OCI-LY7 (cell line): Measurements from ENCODE around the gene MTERF1. TPM values are rescaled to one million over a fixed set of nuclear protein-coding genes. Genes with fewer than 3 reads are reported as not detected.

Experiments used
- Bru-seq: library from RNA; stranded (reverse); fragments of 400-500 nt; gene quantifications from one replicate; lab custom pipeline; 2021; lab: Mats Ljungman, UMichigan
- BruChase-seq, 2 experiments: library from RNA; stranded (reverse); fragments of 400-500 nt; gene quantifications; one replicate each; lab custom pipeline; 2021; lab: Mats Ljungman, UMichigan
- BruUV-seq: library from RNA; stranded (reverse); fragments of 400-500 nt; replicated peaks from 2 replicates; lab custom pipeline; 2021; lab: Mats Ljungman, UMichigan
- CTCF ChIA-PET: fragments of 300-600 bp; sonication (Branson Sonifier 250); formaldehyde crosslinking; loops from one replicate; lab custom pipeline; 2022; ENCODE audit warnings: antibody characterized with exemption; ENCODE audit not compliant: unreplicated experiment; lab: Charles Lee
- POLR2A ChIA-PET: fragments of 300-600 bp; sonication (Branson Sonifier 250); formaldehyde crosslinking; loops from one replicate; lab custom pipeline; 2022; ENCODE audit warnings: antibody characterized with exemption; lab: Charles Lee
- DNase-seq: peaks from one replicate; pipeline ENCODE4 v3.0.0-alpha.2; 2015; ENCODE audit warnings: low spot score
- H2AFZ ChIP-seq: fragments of 200-600 bp; sonication (generic), shearing (Covaris generic); 2 replicates; pipeline ENCODE4 v1.6.1; 2014; ENCODE audit warnings: mild to moderate bottlenecking, antibody characterized with exemption, low read length, moderate library complexity
- H3K27ac ChIP-seq: fragments of 200-600 bp; sonication (generic); 2 replicates; pipeline ENCODE4 v1.5.1; 2014; ENCODE audit warnings: mixed run types, low read depth, mild to moderate bottlenecking, moderate library complexity, low read length, inconsistent platforms; ENCODE audit not compliant: poor library complexity, severe bottlenecking
- H3K36me3 ChIP-seq: fragments of 200-600 bp; sonication (generic); 2 replicates; pipeline ENCODE4 v1.6.1; 2014; ENCODE audit warnings: mild to moderate bottlenecking, antibody characterized with exemption, low read length, moderate library complexity, mixed read lengths; ENCODE audit not compliant: insufficient read depth
- H3K4me1 ChIP-seq: fragments of 200-600 bp; sonication (generic); 2 replicates; pipeline ENCODE4 v1.5.1; 2014; ENCODE audit warnings: mild to moderate bottlenecking, low read length; ENCODE audit not compliant: insufficient read depth, poor library complexity, severe bottlenecking
- H3K4me2 ChIP-seq: fragments of 200-600 bp; sonication (generic); 2 replicates; pipeline ENCODE4 v1.6.1; 2014; ENCODE audit warnings: mild to moderate bottlenecking, low read length
- H3K4me3 ChIP-seq: fragments of 200-600 bp; sonication (generic); 2 replicates; pipeline ENCODE4 v1.5.1; 2014; ENCODE audit warnings: mild to moderate bottlenecking, low read depth, low read length; ENCODE audit not compliant: poor library complexity, severe bottlenecking
- H3K79me2 ChIP-seq: fragments of 200-600 bp; sonication (generic); 2 replicates; pipeline ENCODE4 v1.6.1; 2016; ENCODE audit warnings: low read depth, mild to moderate bottlenecking, low read length, moderate library complexity, mixed read lengths; ENCODE audit not compliant: insufficient read depth
- H3K9me2 ChIP-seq: fragments of 200-600 bp; sonication (generic); 2 replicates; pipeline ENCODE4 v1.6.1; 2016; ENCODE audit warnings: mild to moderate bottlenecking, low read length, mixed read lengths; ENCODE audit not compliant: insufficient read depth
- H3K9me3 ChIP-seq: fragments of 200-600 bp; sonication (generic); 2 replicates; pipeline ENCODE4 v1.6.1; 2014; ENCODE audit warnings: mild to moderate bottlenecking, mixed run types, low read length, mixed read lengths
- H4K20me1 ChIP-seq: fragments of 200-600 bp; sonication (generic); 2 replicates; pipeline ENCODE4 v1.6.1; 2014; ENCODE audit warnings: mild to moderate bottlenecking, antibody characterized with exemption, low read length, moderate library complexity, mixed read lengths; ENCODE audit not compliant: insufficient read depth
- EZH2phosphoT487 ChIP-seq: fragments of 200-600 bp; sonication (generic); IDR thresholded peaks from 2 replicates; pipeline ENCODE4 v1.6.1; 2018; ENCODE audit warnings: low read depth, borderline replicate concordance, mild to moderate bottlenecking, mixed run types, antibody characterized with exemption, low read length, moderate library complexity, mixed read lengths
- intact Hi-C: fragments of 100-400 bp; cut with micrococcal nuclease; formaldehyde crosslinking; loops from one replicate; pipeline ENCODE4 v1.10.0; 2022; ENCODE audit not compliant: unreplicated experiment
- long read RNA-seq: library from polyadenylated mRNA; stranded (forward); transcript quantifications from one replicate; pipeline ENCODE4 v2.0.0, GENCODE V29; 2022
- total RNA-seq, 2 experiments: library from RNA; depleted of rRNA in 1 of 2; stranded (reverse); fragments of >200 nt in 1 of 2; shearing (Covaris generic) in 1 of 2; gene quantifications; 2 replicates each; pipeline ENCODE4 v1.2.3, GENCODE V29; 2014 to 2022
- TF ChIP-seq, protein P1 (sequence below): fragments of 200-600 bp; sonication (generic); conservative IDR thresholded peaks from 2 replicates; pipeline ENCODE4 v1.5.1; 2014; ENCODE audit warnings: mild to moderate bottlenecking, antibody characterized with exemption, low read length, moderate library complexity, mixed read lengths

Gene MTERF1, protein sequence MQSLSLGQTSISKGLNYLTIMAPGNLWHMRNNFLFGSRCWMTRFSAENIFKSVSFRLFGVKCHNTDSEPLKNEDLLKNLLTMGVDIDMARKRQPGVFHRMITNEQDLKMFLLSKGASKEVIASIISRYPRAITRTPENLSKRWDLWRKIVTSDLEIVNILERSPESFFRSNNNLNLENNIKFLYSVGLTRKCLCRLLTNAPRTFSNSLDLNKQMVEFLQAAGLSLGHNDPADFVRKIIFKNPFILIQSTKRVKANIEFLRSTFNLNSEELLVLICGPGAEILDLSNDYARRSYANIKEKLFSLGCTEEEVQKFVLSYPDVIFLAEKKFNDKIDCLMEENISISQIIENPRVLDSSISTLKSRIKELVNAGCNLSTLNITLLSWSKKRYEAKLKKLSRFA
- total RNA-seq (2014; rRNA removed; shearing (Covaris generic)) (12.6 and 16.1 TPM in 2 replicates), total RNA-seq (2022) (19.7 and 21.4 TPM in 2 replicates), Bru-seq, nascent RNA (percentile 91 among the genes with signal in this experiment), BruChase-seq, experiment 1, labeled RNA remaining after a 6-hour chase (percentile 87 among the genes with signal in this experiment), BruChase-seq, experiment 2, labeled RNA remaining after a 2-hour chase (percentile 92 among the genes with signal in this experiment)
- long read RNA-seq, transcript MTERF1-201 (3 exons, 1,997 nt), result major isoform, 20 of 40 reads
- long read RNA-seq, transcript MTERF1-202 (4 exons, 1,639 nt), result minor isoform, 7 of 40 reads
- long read RNA-seq, transcript MTERF1-204 (2 exons, 720 nt), result minor isoform, 7 of 40 reads
- long read RNA-seq, partial matches to known transcripts, result 0 of 40 reads
- long read RNA-seq, other reads (novel, unspliced or antisense), result 3 of 40 reads

DNA sequence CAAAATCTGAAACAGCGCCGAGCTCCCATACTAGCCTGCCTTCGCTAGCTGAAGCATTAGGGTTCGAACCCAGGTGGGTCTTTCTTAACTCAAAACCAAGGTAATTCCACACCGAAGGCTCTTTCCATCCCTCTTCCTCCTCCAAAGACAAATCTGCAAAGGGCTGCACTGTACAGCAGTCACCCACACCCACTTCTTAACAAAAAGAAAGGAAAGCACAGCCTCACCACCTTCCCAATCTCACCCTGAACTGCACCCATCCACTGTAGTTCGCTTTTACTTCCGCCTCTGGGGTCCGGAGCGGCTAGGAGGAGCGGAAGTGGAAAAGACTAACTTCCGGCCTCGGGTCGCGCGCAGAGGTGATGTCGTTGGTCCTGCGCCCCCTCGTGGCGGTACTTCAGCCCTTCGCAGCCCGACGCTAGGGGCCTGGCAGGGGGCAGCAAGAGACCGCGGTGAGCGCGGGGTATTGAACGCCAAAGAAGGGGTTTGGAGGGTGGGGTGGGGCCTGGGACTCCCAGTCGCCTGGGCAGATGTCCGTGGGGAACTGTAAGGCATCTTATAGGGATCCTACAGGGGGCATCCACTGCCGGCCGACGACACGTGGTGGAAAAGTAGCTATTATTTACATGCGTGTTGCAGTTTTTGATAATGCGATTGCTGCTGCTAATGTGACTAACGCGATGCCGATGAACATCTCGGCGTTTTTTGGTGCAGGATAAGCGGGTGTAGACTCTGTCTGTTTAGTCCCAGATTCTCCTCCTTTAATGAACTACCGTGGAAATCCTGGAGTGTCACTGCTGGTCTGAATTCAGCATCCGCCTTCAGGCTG lies at the start of gene MTERF1:
TSS of gene MTERF1 (minus strand) at position 290 of the 829 bp plus-strand sequence. CDS start 619 bp downstream, outside the sequence.
- Histone ChIP-seq H3K27ac (peak within 1 kb of the TSS; percentile 21), H3K4me3 (peak within 1 kb of the TSS; percentile 86), H4K20me1 (no peaks in the 10 kb centered on the region), H3K79me2 (peaks cover 17% of the 10 kb centered on the region; the same call in 1 of the 2 replicates), H3K36me3 (peaks cover 22% of the 10 kb centered on the region), H3K4me1 (peaks cover 11% of the 10 kb centered on the region), H3K4me2 (peak within 1 kb of the TSS; percentile 92), H3K9me2 (no peaks in the 10 kb centered on the region), H3K9me3 (no peaks in the 10 kb centered on the region), H2AFZ (peak within 1 kb of the TSS; percentile 98)
- intact Hi-C loops, result loop anchor here (1.0 to 5.0 kb wide), 5 partner anchors 48 to 566 kb away; partner anchors contain the start of genes AKAP9, CYP51A1 and GATAD1
- TF ChIP-seq EZH2phosphoT487, result no peak
- TF ChIP-seq, protein P1, sequence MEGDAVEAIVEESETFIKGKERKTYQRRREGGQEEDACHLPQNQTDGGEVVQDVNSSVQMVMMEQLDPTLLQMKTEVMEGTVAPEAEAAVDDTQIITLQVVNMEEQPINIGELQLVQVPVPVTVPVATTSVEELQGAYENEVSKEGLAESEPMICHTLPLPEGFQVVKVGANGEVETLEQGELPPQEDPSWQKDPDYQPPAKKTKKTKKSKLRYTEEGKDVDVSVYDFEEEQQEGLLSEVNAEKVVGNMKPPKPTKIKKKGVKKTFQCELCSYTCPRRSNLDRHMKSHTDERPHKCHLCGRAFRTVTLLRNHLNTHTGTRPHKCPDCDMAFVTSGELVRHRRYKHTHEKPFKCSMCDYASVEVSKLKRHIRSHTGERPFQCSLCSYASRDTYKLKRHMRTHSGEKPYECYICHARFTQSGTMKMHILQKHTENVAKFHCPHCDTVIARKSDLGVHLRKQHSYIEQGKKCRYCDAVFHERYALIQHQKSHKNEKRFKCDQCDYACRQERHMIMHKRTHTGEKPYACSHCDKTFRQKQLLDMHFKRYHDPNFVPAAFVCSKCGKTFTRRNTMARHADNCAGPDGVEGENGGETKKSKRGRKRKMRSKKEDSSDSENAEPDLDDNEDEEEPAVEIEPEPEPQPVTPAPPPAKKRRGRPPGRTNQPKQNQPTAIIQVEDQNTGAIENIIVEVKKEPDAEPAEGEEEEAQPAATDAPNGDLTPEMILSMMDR, result peak; percentile 97
- CTCF ChIA-PET, result interaction anchor here (0.6 to 0.8 kb wide), 2 partner anchors 28 to 59 kb away, joined by 3 read pairs; no protein-coding TSS in a partner anchor
- BruUV-seq, result no TSS peak
- peak; percentile 95 for DNase-seq
- POLR2A ChIA-PET, result interaction anchor here (0.5 to 1.6 kb wide), 10 partner anchors 10 to 567 kb away, joined by 3 to 11 read pairs (median 4); partner anchors contain the start of genes AKAP9 and GATAD1

DNA sequence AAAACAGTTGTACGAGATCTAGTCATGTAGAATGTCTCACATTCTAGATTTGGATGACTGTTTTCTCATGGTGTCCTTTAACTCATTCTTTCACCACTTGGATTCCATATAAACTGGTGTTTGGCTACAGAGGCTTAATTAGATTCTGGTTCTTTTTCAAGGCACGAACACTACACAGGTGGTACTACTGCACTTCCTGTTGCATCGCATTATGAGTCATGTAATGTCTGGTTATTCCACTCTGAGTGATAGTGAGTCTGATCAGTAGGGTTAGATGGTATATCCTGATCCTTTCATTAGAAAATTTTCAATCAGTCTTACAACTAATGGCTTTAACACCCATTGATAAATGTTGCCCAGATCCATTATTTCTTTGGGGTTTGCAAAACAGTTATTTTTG lies 49.0 kb upstream of the MTERF1 start:
- no TSS peak for BruUV-seq

More for the DNA sequence above, 49.0 kb upstream of the MTERF1 start:
- DNase-seq, result no peak
- H3K79me2 ChIP-seq, result no peaks in the 10 kb centered on the region
- no peaks in the 10 kb centered on the region for H3K9me3 ChIP-seq
- intact Hi-C loops, result no loop called here
- TF ChIP-seq, protein P1, result no peak
- TF ChIP-seq EZH2phosphoT487, result no peak
- H3K4me2 ChIP-seq, result no peak overlapping the region
- H4K20me1 ChIP-seq, result no peaks in the 10 kb centered on the region
- no peaks in the 10 kb centered on the region for H3K36me3 ChIP-seq
- ChIA-PET CTCF (no interaction called here), POLR2A (no interaction called here)
- no peak overlapping the region for H3K4me3 ChIP-seq
- H2AFZ ChIP-seq, result no peak overlapping the region
- H3K4me1 ChIP-seq, result no peaks in the 10 kb centered on the region
- H3K27ac ChIP-seq, result no peak overlapping the region
- H3K9me2 ChIP-seq, result no peaks in the 10 kb centered on the region
